CD4-positive, alpha-beta T cell (primary cell): Measurements from ENCODE around the gene BNC1. TPM values are rescaled to one million over a fixed set of nuclear protein-coding genes. Genes with fewer than 3 reads are reported as not detected.

Experiments used
- ATAC-seq: fragments of 200-7000 bp; cut with Tn5 transposase; one replicate; pipeline ENCODE4 v1.10.0; 2022; ENCODE audit warnings: mild to moderate bottlenecking; ENCODE audit not compliant: poor library complexity
- CTCF ChIA-PET: fragments of 350-600 bp; sonication (Branson Sonifier 250); formaldehyde crosslinking; loops from one replicate; lab custom pipeline; 2021; ENCODE audit warnings: antibody characterized with exemption, inconsistent platforms; lab: Charles Lee
- POLR2A ChIA-PET: fragments of 350-600 bp; sonication (Branson Sonifier 250); formaldehyde crosslinking; loops from one replicate; lab custom pipeline; 2021; ENCODE audit warnings: antibody characterized with exemption, inconsistent platforms; lab: Charles Lee
- DNase-seq, 14 experiments: peaks; one replicate each; pipeline ENCODE4 v3.0.0-alpha.2; 2013 to 2020; ENCODE audit warnings: mixed read lengths in 2 of 14
- H3K27ac ChIP-seq, 2 donors: one replicate each; pipeline versions ENCODE4 v1.5.1 to v1.7.0; 2013; ENCODE audit warnings: low read length in 2 of 2, low read depth in 1 of 2, mild to moderate bottlenecking in 1 of 2
- H3K27me3 ChIP-seq, 2 experiments: 1 replicate in 1 of 2; 2 replicates in 1 of 2; pipeline versions ENCODE4 v1.6.1 to v1.7.0; 2013; ENCODE audit warnings: low read length in 2 of 2, control low read depth in 1 of 2, mild to moderate bottlenecking in 1 of 2, moderate library complexity in 1 of 2; ENCODE audit not compliant: insufficient read depth in 2 of 2, control insufficient read depth in 1 of 2
- H3K36me3 ChIP-seq: one replicate; pipeline ENCODE4 v1.6.1; 2013; ENCODE audit warnings: low read length, control low read depth; ENCODE audit not compliant: insufficient read depth
- H3K4me1 ChIP-seq: one replicate; pipeline ENCODE4 v1.6.1; 2013; ENCODE audit warnings: low read length, control low read depth; ENCODE audit not compliant: insufficient read depth
- H3K4me3 ChIP-seq: one replicate; pipeline ENCODE4 v1.5.1; 2013; ENCODE audit warnings: mild to moderate bottlenecking, low read length, moderate library complexity
- H3K9me3 ChIP-seq, 2 experiments: 1 replicate in 1 of 2; 2 replicates in 1 of 2; pipeline versions ENCODE4 v1.6.1 to v1.7.0; 2013; ENCODE audit warnings: low read length in 2 of 2, mild to moderate bottlenecking in 2 of 2, control low read depth in 1 of 2, moderate library complexity in 1 of 2; ENCODE audit not compliant: control insufficient read depth in 1 of 2, insufficient read depth in 1 of 2
- H3K27ac Mint-ChIP-seq: one replicate; pipeline ENCODE4 v1.8.0; 2020; ENCODE audit warnings: mixed read lengths
- H3K27me3 Mint-ChIP-seq: one replicate; pipeline ENCODE4 v1.8.0; 2021; ENCODE audit warnings: mixed read lengths
- H3K36me3 Mint-ChIP-seq: one replicate; pipeline ENCODE4 v1.8.0; 2021; ENCODE audit warnings: low read depth, mixed read lengths
- H3K4me1 Mint-ChIP-seq: one replicate; pipeline ENCODE4 v1.8.0; 2021; ENCODE audit warnings: low read depth, mixed read lengths
- H3K4me3 Mint-ChIP-seq: one replicate; pipeline ENCODE4 v1.8.0; 2020; ENCODE audit warnings: mild to moderate bottlenecking, mixed read lengths
- H3K9me3 Mint-ChIP-seq: one replicate; pipeline ENCODE4 v1.8.0; 2020; ENCODE audit warnings: mixed read lengths
- CTCF ChIP-seq: fragments of 200-600 bp; IDR thresholded peaks from one replicate; pipeline ENCODE4 v1.8.0; 2022; ENCODE audit warnings: antibody characterized with exemption, mild to moderate bottlenecking
- intact Hi-C, 2 experiments: fragments of 100-400 bp; cut with DNase I in 1 of 2; cut with micrococcal nuclease in 1 of 2; formaldehyde crosslinking; loops; one replicate each; pipeline versions ENCODE4 v1.15.1 to v1.9.0; 2023 to 2025; cut with DNase I, micrococcal nuclease
- total RNA-seq, 174 experiments: library from RNA in 2 of 174; stranded (reverse) in 2 of 174; gene quantifications; one replicate each; pipeline ENCODE4 v1.2.3 and lab custom pipeline; 2021 to 2026

The BNC1 gene
- total RNA-seq, 2 experiments from 2014 or later = not detected

- POLR2A ChIA-PET = no interaction called here
- no peak for TF ChIP-seq CTCF
- H3K4me1 ChIP-seq = peaks cover 12% of the 10 kb centered on the region
- Mint-ChIP-seq H3K9me3 (no peaks in the 10 kb centered on the region), H3K36me3 (no peaks in the 10 kb centered on the region), H3K4me1 (peaks cover 6% of the 10 kb centered on the region), H3K27ac (no peak overlapping the region), H3K4me3 (peak overlapping the region; percentile 25), H3K27me3 (peaks cover 81% of the 10 kb centered on the region)
- DNase-seq (no peak), ATAC-seq (no peak)
- H3K27ac ChIP-seq = no peak overlapping the region
- intact Hi-C loops = no loop called here
- CTCF ChIA-PET = no interaction called here
- peaks cover 39 to 78% of the 10 kb centered on the region in 2 experiments for H3K27me3 ChIP-seq
- no peaks in the 10 kb centered on the region for H3K36me3 ChIP-seq
- H3K9me3 ChIP-seq = peaks cover 0 to 12% of the 10 kb centered on the region in 2 experiments
- H3K4me3 ChIP-seq = no peak overlapping the region
Measured at GRCh38 chr15:83283138-83283812, 1.2 kb downstream of the BNC1 start.

- no peak for TF ChIP-seq CTCF
- Histone ChIP-seq H3K36me3 (no peaks in the 10 kb centered on the region), H3K27ac (no peak overlapping the region), H3K4me1 (peaks cover 12% of the 10 kb centered on the region), H3K4me3 (no peak overlapping the region), H3K9me3 (peaks cover 0 to 12% of the 10 kb centered on the region in 2 experiments), H3K27me3 (peaks cover 39 to 73% of the 10 kb centered on the region in 2 experiments)
- Mint-ChIP-seq H3K4me1 (peaks cover 6% of the 10 kb centered on the region), H3K4me3 (peak overlapping the region; percentile 25), H3K9me3 (no peaks in the 10 kb centered on the region), H3K27me3 (peaks cover 81% of the 10 kb centered on the region), H3K36me3 (no peaks in the 10 kb centered on the region), H3K27ac (no peak overlapping the region)
- CTCF ChIA-PET = no interaction called here
- DNase-seq (no peak), ATAC-seq (no peak)
- intact Hi-C loops = no loop called here
- POLR2A ChIA-PET = no interaction called here
Measured at GRCh38 chr15:83282776-83283137, 1.7 kb downstream of the BNC1 start.

GRCh38 chr15:83282141-83282540, 2.3 kb downstream of the BNC1 start:
- ATAC-seq (no peak), DNase-seq (no peak)
- H3K36me3 Mint-ChIP-seq = no peaks in the 10 kb centered on the region
- Histone ChIP-seq H3K9me3 (peaks cover 0 to 12% of the 10 kb centered on the region in 2 experiments), H3K4me1 (peaks cover 12% of the 10 kb centered on the region), H3K27ac (no peak overlapping the region), H3K27me3 (peaks cover 40 to 71% of the 10 kb centered on the region in 2 experiments), H3K4me3 (no peak overlapping the region), H3K36me3 (no peaks in the 10 kb centered on the region)
- no peak overlapping the region for H3K4me3 Mint-ChIP-seq
- ChIA-PET CTCF (no interaction called here), POLR2A (no interaction called here)
- intact Hi-C loops = no loop called here
- no peaks in the 10 kb centered on the region for H3K9me3 Mint-ChIP-seq
- TF ChIP-seq CTCF = no peak
- H3K27me3 Mint-ChIP-seq = peaks cover 81% of the 10 kb centered on the region
- H3K27ac Mint-ChIP-seq = no peak overlapping the region
- H3K4me1 Mint-ChIP-seq = peaks cover 6% of the 10 kb centered on the region
